CD14-positive monocyte (primary cell): ENCODE measurements around the gene PRKN. TPM values are rescaled to one million over a fixed set of nuclear protein-coding genes. Genes with fewer than 3 reads are reported as not detected.
A peak's percentile ranks its signal among the peaks of the same experiment; 100 is the strongest.

Experiments used
- DNase-seq, 3 donors: peaks; one replicate each; pipeline ENCODE4 v3.0.0-alpha.2; 2011 to 2022
- H2AFZ ChIP-seq: 2 replicates; pipeline ENCODE4 v1.6.0; 2012; ENCODE audit warnings: mild to moderate bottlenecking, low read depth, low read length, inconsistent platforms; ENCODE audit not compliant: insufficient read depth, poor library complexity, severe bottlenecking
- H3K27ac ChIP-seq, 2 donors: 1 replicate in 1 of 2; 2 replicates in 1 of 2; pipeline ENCODE4 v1.5.1; 2012 to 2013; ENCODE audit warnings: low read length in 2 of 2, control low read depth in 1 of 2, inconsistent platforms in 1 of 2, low read depth in 1 of 2, mild to moderate bottlenecking in 1 of 2
- H3K27me3 ChIP-seq, 2 donors: one replicate each; pipeline versions ENCODE4 v1.6.0 to v1.6.1; 2011 to 2013; ENCODE audit warnings: low read length in 2 of 2; ENCODE audit not compliant: control insufficient read depth in 2 of 2, insufficient read depth in 2 of 2
- H3K36me3 ChIP-seq, 2 donors: replicated peaks in 1 of 2; 1 replicate in 1 of 2; 2 replicates in 1 of 2; pipeline versions ENCODE4 v1.5.1 to v1.6.1; 2012 to 2013; ENCODE audit warnings: low read length in 2 of 2, control low read depth in 1 of 2, inconsistent platforms in 1 of 2, mild to moderate bottlenecking in 1 of 2; ENCODE audit not compliant: insufficient read depth in 2 of 2, control insufficient read depth in 1 of 2
- H3K4me1 ChIP-seq, 2 donors: 1 replicate in 1 of 2; 2 replicates in 1 of 2; pipeline versions ENCODE4 v1.5.1 to v1.6.1; 2012 to 2013; ENCODE audit warnings: low read length in 2 of 2, control low read depth in 1 of 2, inconsistent platforms in 1 of 2, mild to moderate bottlenecking in 1 of 2, moderate library complexity in 1 of 2; ENCODE audit not compliant: insufficient read depth in 2 of 2, control insufficient read depth in 1 of 2
- H3K4me2 ChIP-seq: replicated peaks from 2 replicates; pipeline ENCODE3; 2012; ENCODE audit warnings: low read length, moderate library complexity, mild to moderate bottlenecking; ENCODE audit not compliant: poor library complexity, severe bottlenecking; ENCODE audit errors: extremely low read depth
- H3K4me3 ChIP-seq, 3 experiments: fragments of 200-600 bp in 1 of 3; sonication (generic) in 1 of 3; replicated peaks in 1 of 3; 1 replicate in 2 of 3; 2 replicates in 1 of 3; pipeline ENCODE4 v1.5.1; 2011 to 2013; ENCODE audit warnings: low read length in 3 of 3, mild to moderate bottlenecking in 3 of 3, control low read depth in 2 of 3, low read depth in 2 of 3, inconsistent platforms in 1 of 3, moderate library complexity in 1 of 3
- H3K79me2 ChIP-seq: 2 replicates; pipeline ENCODE4 v1.6.0; 2012; ENCODE audit warnings: mild to moderate bottlenecking, control low read depth, inconsistent platforms, low read length, moderate library complexity; ENCODE audit not compliant: insufficient read depth
- H3K9ac ChIP-seq: 2 replicates; pipeline ENCODE4 v1.6.0; 2017; ENCODE audit warnings: low read length, mild to moderate bottlenecking; ENCODE audit not compliant: insufficient read depth, poor library complexity, severe bottlenecking
- H3K9me3 ChIP-seq, 2 donors: replicated peaks in 1 of 2; 1 replicate in 1 of 2; 2 replicates in 1 of 2; pipeline versions ENCODE4 v1.5.1 to v1.6.1; 2012 to 2013; ENCODE audit warnings: low read length in 2 of 2, control low read depth in 1 of 2; ENCODE audit not compliant: control insufficient read depth in 1 of 2, insufficient read depth in 1 of 2
- H4K20me1 ChIP-seq: 2 replicates; pipeline ENCODE4 v1.6.0; 2012; ENCODE audit warnings: mild to moderate bottlenecking, low read length, control low read depth, moderate library complexity; ENCODE audit not compliant: insufficient read depth
- H3K27ac Mint-ChIP-seq, 7 donors: one replicate each; pipeline ENCODE4 v1.8.0; 2020; ENCODE audit warnings: mild to moderate bottlenecking in 7 of 7, mixed read lengths in 7 of 7, moderate library complexity in 6 of 7, inconsistent platforms in 2 of 7
- H3K27me3 Mint-ChIP-seq, 3 donors: one replicate each; pipeline ENCODE4 v1.8.0; 2021 to 2022; ENCODE audit warnings: low read depth in 3 of 3, mild to moderate bottlenecking in 3 of 3, mixed read lengths in 3 of 3, moderate library complexity in 3 of 3, inconsistent platforms in 1 of 3
- H3K36me3 Mint-ChIP-seq, 2 donors: one replicate each; pipeline ENCODE4 v1.8.0; 2020; ENCODE audit warnings: mixed read lengths in 2 of 2, inconsistent platforms in 1 of 2, mild to moderate bottlenecking in 1 of 2
- H3K4me1 Mint-ChIP-seq: one replicate; pipeline ENCODE4 v1.8.0; 2020; ENCODE audit warnings: mild to moderate bottlenecking, mixed read lengths
- H3K4me3 Mint-ChIP-seq, 2 donors: one replicate each; pipeline ENCODE4 v1.8.0; 2020; ENCODE audit warnings: mild to moderate bottlenecking in 2 of 2, mixed read lengths in 2 of 2, moderate library complexity in 1 of 2
- H3K9me3 Mint-ChIP-seq, 7 donors: one replicate each; pipeline ENCODE4 v1.8.0; 2020 to 2022; ENCODE audit warnings: mixed read lengths in 7 of 7, mild to moderate bottlenecking in 6 of 7, moderate library complexity in 6 of 7, inconsistent platforms in 2 of 7
- WGBS: methylation state at CpG from one replicate; pipeline ENCODE4 v1.1.5; 2013; ENCODE audit warnings: missing lambda C conversion rate; ENCODE audit not compliant: insufficient coverage; 5-methylcytosine and 5-hydroxymethylcytosine counted together
- intact Hi-C, 2 donors: fragments of 100-400 bp; cut with micrococcal nuclease; formaldehyde crosslinking; loops; one replicate each; pipeline versions ENCODE4 v1.15.0 to v1.15.1; 2023
- polyA plus RNA-seq, 3 donors: library from polyadenylated mRNA; depleted of rRNA in 1 of 3; unstranded in 2 of 3; stranded (reverse) in 1 of 3; fragments of 300-500 nt in 2 of 3; fragments of >200 nt in 1 of 3; fragmentation: Illumina TruSeq in 2 of 3; gene quantifications; 1 replicate in 2 of 3; 2 replicates in 1 of 3; pipeline ENCODE4 v1.2.3, GENCODE V29; 2012 to 2021
- TF ChIP-seq, protein P1 (sequence below): fragments of 200-600 bp; IDR thresholded peaks from one replicate; pipeline ENCODE4 v1.8.0; 2022; ENCODE audit warnings: antibody characterized with exemption, mild to moderate bottlenecking

The PRKN gene
- polyA plus RNA-seq, 3 donors: 0.19 to 0.21 TPM; not detected in 1

- no peaks in the 10 kb centered on the region for H4K20me1 ChIP-seq
- no peak overlapping the region for H3K4me3 ChIP-seq
- Mint-ChIP-seq H3K4me3 (no peak overlapping the region), H3K9me3 (peaks cover 0 to 7% (median 6%) of the 10 kb centered on the region in 7 donors), H3K27ac (no peak overlapping the region), H3K27me3 (peaks cover 0 to 4% (median 1%) of the 10 kb centered on the region in 3 donors), H3K4me1 (peaks cover 7% of the 10 kb centered on the region), H3K36me3 (no peaks in the 10 kb centered on the region)
- DNase-seq: no peak
- no peaks in the 10 kb centered on the region for H3K27me3 ChIP-seq
- no peak overlapping the region for H3K4me2 ChIP-seq
- no peak overlapping the region for H3K27ac ChIP-seq
- H3K9ac ChIP-seq: no peak overlapping the region
- no peaks in the 10 kb centered on the region for H3K4me1 ChIP-seq
- H3K9me3 ChIP-seq: peaks cover 0 to 7% of the 10 kb centered on the region in 2 donors
- H2AFZ ChIP-seq: no peak overlapping the region
- WGBS: no CpG with 5 or more reads among the region's 2 CpGs
- H3K79me2 ChIP-seq: no peaks in the 10 kb centered on the region
- intact Hi-C loops: no loop called here
- no peaks in the 10 kb centered on the region for H3K36me3 ChIP-seq
- TF ChIP-seq, protein P1, sequence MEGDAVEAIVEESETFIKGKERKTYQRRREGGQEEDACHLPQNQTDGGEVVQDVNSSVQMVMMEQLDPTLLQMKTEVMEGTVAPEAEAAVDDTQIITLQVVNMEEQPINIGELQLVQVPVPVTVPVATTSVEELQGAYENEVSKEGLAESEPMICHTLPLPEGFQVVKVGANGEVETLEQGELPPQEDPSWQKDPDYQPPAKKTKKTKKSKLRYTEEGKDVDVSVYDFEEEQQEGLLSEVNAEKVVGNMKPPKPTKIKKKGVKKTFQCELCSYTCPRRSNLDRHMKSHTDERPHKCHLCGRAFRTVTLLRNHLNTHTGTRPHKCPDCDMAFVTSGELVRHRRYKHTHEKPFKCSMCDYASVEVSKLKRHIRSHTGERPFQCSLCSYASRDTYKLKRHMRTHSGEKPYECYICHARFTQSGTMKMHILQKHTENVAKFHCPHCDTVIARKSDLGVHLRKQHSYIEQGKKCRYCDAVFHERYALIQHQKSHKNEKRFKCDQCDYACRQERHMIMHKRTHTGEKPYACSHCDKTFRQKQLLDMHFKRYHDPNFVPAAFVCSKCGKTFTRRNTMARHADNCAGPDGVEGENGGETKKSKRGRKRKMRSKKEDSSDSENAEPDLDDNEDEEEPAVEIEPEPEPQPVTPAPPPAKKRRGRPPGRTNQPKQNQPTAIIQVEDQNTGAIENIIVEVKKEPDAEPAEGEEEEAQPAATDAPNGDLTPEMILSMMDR: no peak
Measured at GRCh38 chr6:161407115-161407514, 1320.5 kb downstream of the PRKN start.

DNA sequence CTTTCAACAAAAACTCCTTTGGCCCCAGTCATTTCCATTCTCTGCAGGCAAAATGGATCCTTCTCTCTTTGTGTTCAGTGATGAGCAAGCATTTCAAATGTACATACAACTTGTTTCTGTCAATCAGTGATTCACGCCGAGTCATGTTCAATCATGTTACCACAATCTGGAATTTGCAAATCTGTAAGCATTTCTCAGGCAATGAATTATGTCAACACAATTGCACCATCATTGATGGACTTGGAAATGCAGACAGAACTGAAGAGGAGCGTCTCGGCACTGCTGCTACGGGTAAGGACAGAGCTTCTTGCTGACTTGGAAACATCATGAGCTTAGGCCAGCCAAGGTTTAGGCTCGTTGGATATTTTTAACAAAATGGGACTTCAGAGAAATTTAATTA is 1320.9 kb downstream of the PRKN start:
- H3K4me3 Mint-ChIP-seq: no peak overlapping the region
- Histone ChIP-seq H3K27ac (no peak overlapping the region), H3K4me2 (no peak overlapping the region), H4K20me1 (no peaks in the 10 kb centered on the region), H3K4me3 (no peak overlapping the region), H3K27me3 (no peaks in the 10 kb centered on the region), H3K4me1 (no peaks in the 10 kb centered on the region), H3K9me3 (peaks cover 0 to 7% of the 10 kb centered on the region in 2 donors), H3K79me2 (no peaks in the 10 kb centered on the region), H2AFZ (no peak overlapping the region), H3K9ac (no peak overlapping the region), H3K36me3 (no peaks in the 10 kb centered on the region)
- intact Hi-C loops: no loop called here
- H3K9me3 Mint-ChIP-seq: peaks cover 0 to 8% (median 6%) of the 10 kb centered on the region in 7 donors
- no peaks in the 10 kb centered on the region for H3K36me3 Mint-ChIP-seq
- peak; percentile 1 to 52 (median 6) for DNase-seq
- peaks cover 7% of the 10 kb centered on the region for H3K4me1 Mint-ChIP-seq
- TF ChIP-seq, protein P1: no peak
- H3K27ac Mint-ChIP-seq: peak overlapping the region in 1 of 7 donors; percentile 54
- peaks cover 0 to 4% (median 1%) of the 10 kb centered on the region in 3 donors for H3K27me3 Mint-ChIP-seq
- no CpG with 5 or more reads among the region's 6 CpGs for WGBS
